ENCODE measurements around the gene CELSR1.

CELSR1 gene

DNA sequence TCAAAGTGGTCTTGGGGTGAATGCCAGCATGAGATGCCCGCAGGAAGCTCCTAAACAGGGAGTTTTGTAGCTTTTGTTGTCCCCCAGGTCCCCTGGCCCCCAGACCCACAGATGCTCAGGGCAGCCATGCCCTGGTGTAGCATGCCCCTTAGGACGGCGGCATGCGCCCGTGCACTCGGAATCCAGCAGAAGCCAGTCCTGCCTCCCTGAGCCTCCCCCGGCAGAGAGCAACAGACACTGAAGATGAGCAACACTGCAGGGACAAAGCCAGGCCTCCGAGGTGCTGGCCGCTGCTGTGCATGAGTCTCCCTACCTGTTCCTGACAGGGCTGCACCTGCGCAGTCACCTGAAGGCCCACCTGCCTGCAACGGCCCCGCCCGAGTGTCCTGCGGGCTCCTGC, 142.8 kb downstream of the CELSR1 start:
- no peak for DNase-seq (ENCODE audit: low read depth)
- TF ChIP-seq, protein P1, sequence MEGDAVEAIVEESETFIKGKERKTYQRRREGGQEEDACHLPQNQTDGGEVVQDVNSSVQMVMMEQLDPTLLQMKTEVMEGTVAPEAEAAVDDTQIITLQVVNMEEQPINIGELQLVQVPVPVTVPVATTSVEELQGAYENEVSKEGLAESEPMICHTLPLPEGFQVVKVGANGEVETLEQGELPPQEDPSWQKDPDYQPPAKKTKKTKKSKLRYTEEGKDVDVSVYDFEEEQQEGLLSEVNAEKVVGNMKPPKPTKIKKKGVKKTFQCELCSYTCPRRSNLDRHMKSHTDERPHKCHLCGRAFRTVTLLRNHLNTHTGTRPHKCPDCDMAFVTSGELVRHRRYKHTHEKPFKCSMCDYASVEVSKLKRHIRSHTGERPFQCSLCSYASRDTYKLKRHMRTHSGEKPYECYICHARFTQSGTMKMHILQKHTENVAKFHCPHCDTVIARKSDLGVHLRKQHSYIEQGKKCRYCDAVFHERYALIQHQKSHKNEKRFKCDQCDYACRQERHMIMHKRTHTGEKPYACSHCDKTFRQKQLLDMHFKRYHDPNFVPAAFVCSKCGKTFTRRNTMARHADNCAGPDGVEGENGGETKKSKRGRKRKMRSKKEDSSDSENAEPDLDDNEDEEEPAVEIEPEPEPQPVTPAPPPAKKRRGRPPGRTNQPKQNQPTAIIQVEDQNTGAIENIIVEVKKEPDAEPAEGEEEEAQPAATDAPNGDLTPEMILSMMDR (conservative IDR thresholded peaks at IDR 0.05; ENCODE audit: low read depth, low read length): no peak
- H3K4me3 ChIP-seq (ENCODE audit: low read depth, low read length): no peak overlapping the region

DNA sequence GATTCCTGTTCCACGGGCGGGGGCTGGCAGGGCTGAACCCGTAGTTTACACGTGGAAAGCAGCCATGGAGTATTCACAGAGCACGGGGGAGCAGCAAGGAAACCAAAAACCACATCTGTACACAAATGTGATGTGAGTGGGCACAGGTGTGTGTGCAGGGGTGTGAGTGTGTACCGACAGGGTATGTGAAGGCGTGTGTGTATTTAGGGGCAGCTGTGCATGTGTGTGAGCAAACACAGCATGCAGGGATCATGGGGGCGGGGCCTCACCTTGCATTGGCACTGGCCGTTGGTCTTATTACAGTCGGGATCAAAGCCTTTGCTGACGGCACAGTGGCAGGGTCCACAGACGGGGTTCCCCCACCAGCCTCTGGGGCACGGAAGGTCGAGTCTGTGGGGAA, 143.5 kb downstream of the CELSR1 start:
- TF ChIP-seq, protein P1 (conservative IDR thresholded peaks at IDR 0.05; ENCODE audit: low read depth, low read length): no peak
- H3K4me3 ChIP-seq (ENCODE audit: low read depth, low read length): no peak overlapping the region
- DNase-seq (ENCODE audit: low read depth): no peak

DNA sequence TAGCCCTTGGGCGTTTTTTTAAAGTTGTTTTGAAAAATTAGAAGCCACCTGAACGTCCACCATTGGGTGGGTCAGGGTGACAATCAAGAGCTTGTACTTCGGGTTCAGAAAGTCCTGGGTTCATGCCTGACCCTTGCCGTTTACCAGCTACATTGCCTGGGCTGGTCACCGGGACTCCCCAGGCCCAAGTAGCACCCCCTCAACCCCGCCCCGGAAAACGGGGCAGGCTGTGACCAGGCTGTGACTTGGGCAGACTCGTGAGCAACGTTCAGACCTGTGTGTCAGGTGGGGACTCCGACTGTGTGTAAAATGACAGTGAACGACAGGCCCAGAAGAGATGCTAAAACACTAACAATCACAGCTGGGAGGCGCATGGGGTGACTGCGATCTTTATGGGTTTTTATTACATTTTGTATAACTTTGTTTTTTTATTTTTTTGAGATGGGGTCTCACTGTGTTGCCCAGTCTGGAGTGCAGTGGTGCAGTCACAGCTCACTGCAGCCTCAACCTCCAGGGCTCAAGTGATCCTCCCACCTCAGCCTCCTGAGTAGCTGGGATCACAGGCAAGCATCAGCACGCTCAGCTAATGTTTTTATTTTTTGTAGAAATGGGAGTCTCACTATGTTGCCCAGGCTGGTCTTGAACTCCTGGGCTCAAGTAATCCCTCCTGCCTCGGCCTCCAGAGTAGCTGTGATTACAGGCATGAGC, 145.1 kb downstream of the CELSR1 start:
- no peak overlapping the region for H3K4me3 ChIP-seq (ENCODE audit: low read depth, low read length)
- DNase-seq (ENCODE audit: low read depth): no peak
- TF ChIP-seq, protein P1 (conservative IDR thresholded peaks at IDR 0.05; ENCODE audit: low read depth, low read length): no peak

DNA sequence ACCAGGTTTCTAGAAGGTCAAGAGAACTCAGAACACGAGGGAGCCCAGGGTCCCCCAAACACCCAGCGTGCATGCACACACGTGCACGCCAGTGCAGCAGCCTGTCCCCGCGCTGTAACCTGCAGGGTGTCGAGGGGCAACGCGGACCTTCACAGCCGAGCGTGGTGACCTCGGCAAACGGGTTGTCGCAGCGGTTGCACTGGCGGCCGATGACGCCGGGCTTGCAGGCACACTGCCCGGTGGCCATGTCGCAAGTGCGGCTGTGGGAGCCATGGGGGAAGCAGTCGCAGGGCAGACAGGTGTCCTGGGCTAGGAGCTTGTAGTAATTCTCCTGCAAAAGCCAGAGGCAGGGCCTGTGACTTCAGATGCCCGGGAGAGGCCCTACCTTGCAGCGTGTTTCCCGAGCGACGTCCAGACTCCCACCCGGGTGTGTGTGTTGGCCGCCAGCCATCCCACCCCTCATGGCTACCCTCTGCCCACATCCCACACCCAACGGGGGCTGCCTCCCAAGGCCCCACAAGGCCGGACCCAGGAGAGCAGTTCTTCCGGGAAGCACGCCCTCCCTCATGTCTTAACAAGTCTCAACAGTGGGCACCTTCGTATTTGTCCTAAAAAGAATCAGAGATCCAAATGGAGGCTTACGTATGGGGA, 145.8 kb downstream of the CELSR1 start:
- no peak overlapping the region for H3K4me3 ChIP-seq (ENCODE audit: low read depth, low read length)
- DNase-seq (ENCODE audit: low read depth): no peak
- TF ChIP-seq, protein P1 (conservative IDR thresholded peaks at IDR 0.05; ENCODE audit: low read depth, low read length): no peak

DNA sequence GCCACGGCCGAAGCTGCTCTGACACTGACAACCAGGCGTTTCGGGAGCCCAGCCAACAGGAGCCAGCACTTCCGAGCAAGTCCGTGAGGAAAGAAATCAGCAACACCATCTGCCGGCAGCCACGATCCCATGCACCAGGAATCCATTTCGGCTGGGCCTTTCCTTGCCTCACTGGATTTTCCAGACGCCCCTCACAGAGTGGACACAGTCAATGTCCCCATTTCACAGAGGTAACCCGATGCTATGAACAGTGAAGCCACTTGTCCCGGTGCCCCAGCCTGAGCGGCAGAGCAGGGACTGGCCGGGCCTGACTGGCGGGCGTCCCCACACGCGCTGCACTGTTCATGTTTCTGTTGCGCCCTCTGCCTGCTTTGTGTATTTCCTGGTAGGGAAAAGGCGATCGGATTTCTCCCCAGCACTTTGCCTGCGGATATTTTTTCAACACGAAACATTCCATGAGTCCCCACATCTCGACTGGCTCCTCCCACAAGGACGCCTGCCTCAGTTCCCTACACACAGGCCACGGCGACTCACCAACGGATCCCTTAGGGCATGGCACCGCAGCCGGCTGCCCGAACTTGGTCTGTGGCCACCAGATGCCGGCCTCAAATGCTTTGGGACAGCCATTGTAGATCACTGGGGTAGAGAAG, 146.6 kb downstream of the CELSR1 start:
- peak; percentile 63 for DNase-seq (ENCODE audit: low read depth)
- H3K4me3 ChIP-seq (ENCODE audit: low read depth, low read length): peak overlapping the region; percentile 30
- TF ChIP-seq, protein P1 (conservative IDR thresholded peaks at IDR 0.05; ENCODE audit: low read depth, low read length): peak; percentile 61

DNA sequence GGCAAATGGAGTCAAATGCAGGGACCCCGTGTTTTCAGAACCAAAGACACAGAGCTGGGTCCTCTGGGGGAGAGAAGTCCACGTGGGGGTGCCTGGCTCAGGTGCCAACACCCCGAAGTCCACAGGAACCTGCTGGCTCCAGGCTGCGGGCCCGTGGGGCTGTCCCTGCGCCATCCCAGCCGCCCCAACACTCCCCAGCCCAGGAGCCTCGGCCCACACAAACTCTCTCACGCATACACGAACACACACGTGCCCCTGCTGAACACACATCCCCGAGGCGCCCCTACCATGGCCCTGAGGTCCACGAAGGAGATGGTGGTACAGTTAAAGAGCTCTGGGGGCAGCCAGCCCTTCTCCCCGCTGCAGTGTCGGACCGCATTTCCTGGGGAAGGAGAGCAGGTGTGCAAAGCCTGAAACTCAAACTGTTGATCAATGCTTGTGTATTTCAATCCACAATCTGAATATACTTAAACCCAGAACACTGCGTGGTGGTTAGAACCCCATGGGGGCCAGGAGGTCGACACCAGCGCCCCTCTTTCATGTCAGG, 147.2 kb downstream of the CELSR1 start:
- H3K4me3 ChIP-seq (ENCODE audit: low read depth, low read length): no peak overlapping the region
- TF ChIP-seq, protein P1 (conservative IDR thresholded peaks at IDR 0.05; ENCODE audit: low read depth, low read length): no peak
- no peak for DNase-seq (ENCODE audit: low read depth)

All from choroid plexus epithelial cell (primary cell).